SW480 (cell line): Measurements from ENCODE around the gene RNF208.
A peak's percentile ranks its signal among the peaks of the same experiment; 100 is the strongest.
"Not testable (repeated sequence)": the region's sequence is repeated elsewhere in the genome, so short reads cannot be mapped to it uniquely, and the experiment has no call there.

Source experiments
- DNase-seq: peaks from one replicate; pipeline ENCODE4 v3.0.0-alpha.2; 2016; ENCODE audit warnings: low spot score

Gene RNF208

GRCh38 chr9:137240318-137240840, 18.3 kb upstream of the RNF208 start:
- peak; percentile 68 for DNase-seq

- not testable (repeated sequence) for DNase-seq
Observed at GRCh38 chr9:137239541-137240200, 17.6 kb upstream of the RNF208 start.

DNA sequence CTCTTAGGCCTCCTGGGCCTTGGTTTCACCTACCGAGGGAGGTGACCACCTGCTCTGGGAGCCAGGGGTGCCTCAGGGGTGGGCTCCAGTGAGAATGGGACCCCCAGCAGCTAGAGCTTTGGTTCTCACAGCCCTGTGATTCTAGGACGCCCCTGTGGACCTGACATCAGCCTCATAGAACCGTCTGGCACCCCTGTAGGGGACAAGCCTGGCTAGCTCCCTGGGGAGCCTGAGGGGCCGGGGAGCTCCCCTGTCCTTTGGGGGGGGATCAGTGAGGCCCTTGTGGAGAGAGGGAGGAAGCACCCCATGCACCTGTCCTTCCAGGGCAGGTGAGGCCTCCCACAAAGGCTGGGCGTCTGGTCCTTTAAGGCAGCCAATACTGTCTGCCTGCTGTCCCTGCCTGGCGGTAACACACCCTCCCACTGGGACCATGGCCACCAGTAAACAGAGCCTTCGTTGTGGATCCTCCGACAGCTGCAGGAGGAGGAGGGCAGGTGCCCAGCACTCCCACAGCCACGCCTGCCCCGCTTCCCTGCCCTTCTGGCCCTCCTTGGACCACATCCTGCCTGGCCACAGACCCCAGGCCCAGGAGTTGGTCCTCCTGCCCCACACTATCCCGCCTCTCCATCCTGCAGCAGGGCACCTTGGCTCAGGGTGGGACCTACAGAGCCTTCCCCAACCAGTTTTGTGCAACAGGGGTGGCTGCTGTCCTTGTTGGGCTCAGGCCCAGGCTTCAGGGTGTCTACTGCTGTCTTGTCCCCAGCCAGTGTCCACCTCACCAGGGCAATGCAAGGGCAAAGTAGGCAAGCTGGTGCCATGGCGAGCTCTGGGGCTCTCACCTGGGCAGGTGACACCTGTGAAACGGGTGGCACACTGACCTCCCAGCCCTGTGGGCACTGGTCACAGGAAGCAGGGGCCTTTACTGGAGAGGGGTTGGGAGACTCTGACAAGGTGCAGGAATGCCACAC, 16.0 kb upstream of the RNF208 start:
- DNase-seq: peak; percentile 76

GRCh38 chr9:137236936-137237421, 14.9 kb upstream of the RNF208 start:
- DNase-seq: no peak

DNA sequence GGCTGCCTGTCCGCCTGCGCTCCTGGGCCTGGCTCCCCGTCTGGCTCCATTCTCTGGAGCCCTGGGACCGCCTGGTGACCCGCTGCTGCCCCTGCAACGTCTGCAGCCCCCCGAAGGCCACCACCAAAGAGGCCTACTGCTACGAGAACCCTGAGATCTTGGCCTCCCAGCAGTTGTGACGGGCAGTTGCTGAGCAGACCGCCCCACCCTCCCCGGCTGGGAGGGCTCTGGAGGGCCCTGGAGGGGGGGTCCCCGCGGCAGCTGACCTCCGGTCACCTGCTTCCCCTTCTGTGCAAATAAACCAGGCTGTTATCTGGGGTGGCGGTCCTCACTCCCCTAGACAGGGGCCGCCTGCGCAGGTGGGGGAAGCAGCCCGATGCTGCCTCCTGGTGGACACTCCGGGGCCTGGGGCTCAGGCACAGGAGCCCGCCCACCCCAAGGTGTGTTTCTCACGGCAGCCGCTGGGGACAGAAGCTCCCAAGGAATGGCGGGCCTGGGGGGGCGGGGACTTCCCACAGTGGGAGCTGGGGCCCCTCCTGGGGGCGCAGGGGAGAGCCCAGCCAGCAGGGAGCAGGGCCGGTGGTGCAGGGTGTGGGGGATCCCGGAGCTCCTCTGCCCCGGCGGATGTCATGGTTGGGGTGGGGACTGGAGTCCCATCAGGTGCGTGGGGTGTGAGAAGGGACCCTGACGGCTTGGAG, 14.3 kb upstream of the RNF208 start:
- DNase-seq: peak; percentile 71

GRCh38 chr9:137235424-137236237, 13.6 kb upstream of the RNF208 start:
- DNase-seq: no peak

- no peak for DNase-seq
Observed at GRCh38 chr9:137234758-137235423, 12.9 kb upstream of the RNF208 start.

DNA sequence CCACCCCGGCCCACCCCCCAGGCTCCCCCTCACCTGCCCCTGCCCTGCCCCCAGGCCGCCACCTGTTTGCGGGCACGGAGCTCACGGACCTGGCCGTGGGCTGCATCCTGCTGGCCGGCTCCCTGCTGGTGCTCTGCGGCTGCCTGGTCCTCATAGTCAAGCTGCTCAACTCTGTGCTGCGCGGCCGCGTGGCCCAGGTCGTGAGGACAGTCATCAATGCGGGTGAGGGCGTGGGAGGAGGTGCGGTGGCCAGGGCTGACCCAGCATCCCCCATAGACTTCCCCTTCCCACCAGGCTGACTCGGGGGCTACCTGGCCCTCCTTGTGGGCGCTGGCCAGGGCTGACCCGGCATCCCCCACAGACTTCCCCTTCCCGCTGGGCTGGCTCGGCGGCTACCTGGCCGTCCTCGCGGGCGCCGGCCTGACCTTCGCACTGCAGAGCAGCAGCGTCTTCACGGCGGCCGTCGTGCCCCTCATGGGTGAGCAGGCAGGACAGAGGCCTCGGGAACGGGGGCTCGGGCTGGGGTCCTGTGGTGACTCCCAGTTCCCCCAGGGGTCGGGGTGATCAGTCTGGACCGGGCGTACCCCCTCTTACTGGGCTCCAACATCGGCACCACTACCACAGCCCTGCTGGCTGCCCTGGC, 12.1 kb upstream of the RNF208 start:
- DNase-seq: no peak

DNA sequence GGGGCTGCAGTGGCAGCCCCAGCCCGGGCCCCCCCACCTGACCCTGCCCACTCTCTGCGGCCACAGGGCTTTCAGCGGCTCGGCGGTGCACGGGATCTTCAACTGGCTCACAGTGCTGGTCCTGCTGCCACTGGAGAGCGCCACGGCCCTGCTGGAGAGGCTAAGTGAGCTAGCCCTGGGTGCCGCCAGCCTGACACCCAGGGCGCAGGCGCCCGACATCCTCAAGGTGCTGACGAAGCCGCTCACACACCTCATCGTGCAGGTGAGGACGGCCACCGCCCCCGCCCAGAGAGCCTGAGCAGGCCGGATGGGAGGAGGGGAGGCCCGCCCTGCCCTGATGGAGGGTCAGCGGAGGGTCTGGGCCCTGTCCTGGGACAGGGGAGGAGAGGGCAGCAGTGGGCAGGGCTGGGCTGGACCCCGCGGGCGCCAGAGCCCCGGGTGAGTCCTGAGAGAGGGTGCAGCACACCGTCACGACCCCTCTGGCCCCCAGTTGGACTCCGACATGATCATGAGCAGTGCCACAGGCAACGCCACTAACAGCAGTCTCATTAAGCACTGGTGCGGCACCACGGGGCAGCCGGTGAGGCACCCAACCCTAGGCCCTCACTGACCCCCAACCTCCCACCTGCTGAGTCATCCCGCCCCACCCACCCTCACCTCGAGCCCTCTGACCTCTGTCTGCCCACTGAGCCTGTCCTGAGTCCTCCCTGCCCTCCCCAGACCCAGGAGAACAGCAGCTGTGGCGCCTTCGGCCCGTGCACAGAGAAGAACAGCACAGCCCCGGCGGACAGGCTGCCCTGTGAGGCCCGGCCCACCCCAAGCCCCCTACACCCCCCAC, 11.3 kb upstream of the RNF208 start:
- DNase-seq: no peak

GRCh38 chr9:137232510-137232909, 10.5 kb upstream of the RNF208 start:
- DNase-seq: no peak

- no peak for DNase-seq
Observed at GRCh38 chr9:137232101-137232500, 10.1 kb upstream of the RNF208 start.

GRCh38 chr9:137231372-137232039, 9.5 kb upstream of the RNF208 start:
- DNase-seq: no peak

DNA sequence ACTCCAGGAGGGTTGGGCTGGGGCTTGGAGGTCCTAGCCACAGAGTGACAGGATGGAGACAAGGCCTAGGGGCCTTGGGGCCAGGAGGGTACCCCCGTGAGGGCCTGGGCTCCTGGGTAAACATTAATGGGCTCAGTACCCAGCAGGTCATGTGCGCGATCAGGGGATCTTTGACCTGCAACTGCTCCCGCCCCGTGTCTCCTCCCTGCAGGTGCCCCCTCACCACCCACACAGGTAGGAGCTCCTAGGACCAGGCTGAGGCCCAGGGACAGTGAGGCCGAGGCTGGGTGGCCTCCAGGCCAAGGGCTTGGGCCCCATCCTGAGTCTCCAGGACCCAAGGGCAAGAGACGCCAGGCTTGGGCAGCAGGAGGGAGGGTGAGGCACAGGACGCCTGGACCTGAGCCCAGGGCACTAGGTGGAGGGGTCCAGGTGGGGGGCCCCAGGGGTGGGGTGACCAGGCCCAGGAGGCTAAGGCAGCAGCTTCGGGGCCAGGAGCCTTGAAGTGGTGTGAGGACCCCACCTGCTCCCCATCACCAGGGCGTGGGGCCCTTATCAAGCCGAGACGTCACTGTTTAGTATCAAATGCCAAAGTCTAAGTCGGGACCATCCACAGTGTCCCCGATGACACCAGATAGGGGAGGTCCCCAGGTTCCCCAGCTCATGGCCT, 8.8 kb upstream of the RNF208 start, which contains the start of gene SLC34A3:
Gene SLC34A3 (plus strand): TSS at position 197 of the 667 bp plus-strand sequence. CDS start 802 bp downstream, outside the sequence.
- DNase-seq: no peak

GRCh38 chr9:137229903-137230704, 8.1 kb upstream of the RNF208 start:
- DNase-seq: no peak

- DNase-seq: no peak
Observed at GRCh38 chr9:137228968-137229896, 7.2 kb upstream of the RNF208 start.

GRCh38 chr9:137228506-137228967, 6.5 kb upstream of the RNF208 start:
- no peak for DNase-seq
